Measurements from ENCODE around the gene TERC. TPM values are rescaled to one million over a fixed set of nuclear protein-coding genes. Genes with fewer than 3 reads are reported as not detected.
"Not testable (repeated sequence)": the region's sequence is repeated elsewhere in the genome, so short reads cannot be mapped to it uniquely, and the experiment has no call there.

The TERC gene
- total RNA-seq, 2 donors from 2014 or later, result 126 to 132 TPM

DNA sequence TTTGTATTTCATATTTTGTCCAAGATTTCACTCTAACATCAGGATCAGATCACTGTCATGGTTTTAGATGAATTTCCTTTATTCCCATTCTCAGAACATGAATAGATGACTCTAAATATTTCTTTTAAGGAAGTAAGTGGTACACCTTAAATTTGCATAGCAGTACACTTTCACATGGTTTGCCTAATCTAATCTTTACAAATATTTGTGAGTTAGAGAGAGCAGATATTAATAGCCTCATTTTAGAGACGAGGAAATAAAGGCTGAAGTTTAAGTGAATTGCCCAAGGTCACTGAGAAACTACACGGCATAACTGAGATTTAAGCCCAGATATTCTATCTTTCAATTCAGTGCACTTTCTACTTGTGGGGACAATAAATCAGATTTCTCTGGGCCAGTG, 14.2 kb downstream of the TERC start:
- TF ChIP-seq, protein P1, sequence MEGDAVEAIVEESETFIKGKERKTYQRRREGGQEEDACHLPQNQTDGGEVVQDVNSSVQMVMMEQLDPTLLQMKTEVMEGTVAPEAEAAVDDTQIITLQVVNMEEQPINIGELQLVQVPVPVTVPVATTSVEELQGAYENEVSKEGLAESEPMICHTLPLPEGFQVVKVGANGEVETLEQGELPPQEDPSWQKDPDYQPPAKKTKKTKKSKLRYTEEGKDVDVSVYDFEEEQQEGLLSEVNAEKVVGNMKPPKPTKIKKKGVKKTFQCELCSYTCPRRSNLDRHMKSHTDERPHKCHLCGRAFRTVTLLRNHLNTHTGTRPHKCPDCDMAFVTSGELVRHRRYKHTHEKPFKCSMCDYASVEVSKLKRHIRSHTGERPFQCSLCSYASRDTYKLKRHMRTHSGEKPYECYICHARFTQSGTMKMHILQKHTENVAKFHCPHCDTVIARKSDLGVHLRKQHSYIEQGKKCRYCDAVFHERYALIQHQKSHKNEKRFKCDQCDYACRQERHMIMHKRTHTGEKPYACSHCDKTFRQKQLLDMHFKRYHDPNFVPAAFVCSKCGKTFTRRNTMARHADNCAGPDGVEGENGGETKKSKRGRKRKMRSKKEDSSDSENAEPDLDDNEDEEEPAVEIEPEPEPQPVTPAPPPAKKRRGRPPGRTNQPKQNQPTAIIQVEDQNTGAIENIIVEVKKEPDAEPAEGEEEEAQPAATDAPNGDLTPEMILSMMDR (IDR thresholded peaks at IDR 0.05), result no peak
- ATAC-seq (ENCODE audit: insufficient number of reproducible peaks, low FRiP score, low read depth), result no peak
- no peak overlapping the region for H3K27ac ChIP-seq
- no peak overlapping the region for H3K4me3 ChIP-seq
- H3K9me3 ChIP-seq, result no peaks in the 10 kb centered on the region
- H3K4me1 ChIP-seq (ENCODE audit: control insufficient read depth in 1 of 2, low read depth in 2 of 2), result no peaks in the 10 kb centered on the region
- DNase-seq (ENCODE audit: low spot score), result no peak
- H3K36me3 ChIP-seq, result no peaks in the 10 kb centered on the region
- H3K27me3 ChIP-seq (replicated peaks; ENCODE audit: insufficient read depth), result no peaks in the 10 kb centered on the region

DNA sequence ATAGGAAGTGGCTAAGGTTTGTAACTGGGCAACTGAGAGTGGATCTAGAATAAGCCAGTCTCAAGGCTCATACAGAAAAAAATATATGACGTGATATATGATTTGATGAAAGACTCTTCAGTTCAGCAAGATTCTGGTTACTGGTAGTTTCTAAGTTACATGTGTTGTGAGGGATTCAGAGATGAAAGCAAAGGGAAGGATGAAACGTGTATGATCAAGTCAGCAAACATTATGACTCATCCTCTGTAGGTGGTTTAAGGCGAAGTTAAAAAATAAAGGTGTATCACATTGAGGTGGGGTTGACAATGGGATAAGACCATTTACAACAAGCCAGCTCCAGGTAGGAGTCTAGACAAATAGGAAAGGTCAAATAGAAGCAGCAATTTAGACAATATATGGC, 16.2 kb downstream of the TERC start:
- TF ChIP-seq, protein P1 (IDR thresholded peaks at IDR 0.05), result no peak
- no peak overlapping the region for H3K4me3 ChIP-seq
- no peak for ATAC-seq (ENCODE audit: insufficient number of reproducible peaks, low FRiP score, low read depth)

DNA sequence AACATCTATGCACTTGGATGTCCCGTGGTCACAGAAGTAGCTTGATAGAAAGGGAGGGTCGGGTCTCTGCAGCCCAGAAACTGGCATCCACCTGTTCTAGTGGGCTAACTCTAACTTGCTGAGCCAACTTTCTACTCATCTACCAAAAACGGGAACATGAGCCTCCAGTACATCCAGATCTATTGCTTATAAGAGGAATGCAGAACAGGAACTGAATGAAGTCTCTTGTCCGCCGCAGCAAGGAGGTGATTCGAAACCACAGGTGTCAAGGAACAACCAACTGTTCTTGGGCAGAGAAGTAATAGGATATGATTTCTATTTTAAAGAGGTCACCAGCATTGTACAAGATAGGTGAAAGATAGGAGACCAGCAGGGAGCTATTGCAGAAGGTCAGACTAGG, 17.9 kb downstream of the TERC start:
- H3K9me3 ChIP-seq, result no peaks in the 10 kb centered on the region
- no peaks in the 10 kb centered on the region for H3K4me1 ChIP-seq (ENCODE audit: control insufficient read depth in 1 of 2, low read depth in 2 of 2)
- ATAC-seq (ENCODE audit: insufficient number of reproducible peaks, low FRiP score, low read depth), result no peak
- no peak overlapping the region for H3K4me3 ChIP-seq
- no peak overlapping the region for H3K27ac ChIP-seq
- no peaks in the 10 kb centered on the region for H3K36me3 ChIP-seq
- H3K27me3 ChIP-seq (replicated peaks; ENCODE audit: insufficient read depth), result no peaks in the 10 kb centered on the region
- TF ChIP-seq, protein P1 (IDR thresholded peaks at IDR 0.05), result no peak
- no peak for DNase-seq (ENCODE audit: low spot score)

More for the DNA sequence above, 16.2 kb downstream of the TERC start:
- Histone ChIP-seq H3K4me1 (ENCODE audit: control insufficient read depth in 1 of 2, low read depth in 2 of 2) (no peaks in the 10 kb centered on the region), H3K27me3 (replicated peaks; ENCODE audit: insufficient read depth) (no peaks in the 10 kb centered on the region), H3K27ac (no peak overlapping the region), H3K36me3 (no peaks in the 10 kb centered on the region), H3K9me3 (no peaks in the 10 kb centered on the region)
- no peak for DNase-seq (ENCODE audit: low spot score)

DNA sequence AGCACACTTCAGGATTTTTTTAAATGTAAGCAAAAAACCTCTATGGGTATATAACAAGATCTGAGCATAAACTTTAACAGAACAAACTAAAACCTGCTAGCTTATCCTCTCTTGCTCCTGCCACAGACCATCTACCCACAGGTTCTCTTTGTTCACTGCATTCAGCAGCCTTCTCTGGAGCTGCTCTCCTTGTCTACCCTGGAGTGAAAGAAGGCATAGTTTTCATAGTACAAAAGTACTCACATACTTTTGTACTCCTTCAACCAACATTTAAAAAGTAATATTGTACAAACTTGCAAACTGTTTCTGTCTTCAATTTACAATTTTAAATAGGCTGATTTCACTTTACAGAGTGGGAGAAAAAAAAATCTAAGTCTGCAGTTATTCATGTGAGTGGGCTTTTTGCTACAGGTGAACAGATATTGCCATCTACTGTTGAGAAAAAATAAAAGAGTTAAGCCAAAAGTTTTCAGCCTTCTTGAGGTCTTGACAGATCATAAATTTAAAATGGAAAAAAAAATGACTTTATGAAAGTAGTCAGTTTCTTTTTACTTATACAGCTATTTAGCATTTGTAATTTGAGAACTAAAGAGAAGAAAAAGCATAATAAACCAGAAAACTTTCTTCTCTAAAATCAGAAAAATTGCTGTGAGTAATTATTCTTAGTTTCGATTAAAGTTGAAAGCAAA, 20.4 kb downstream of the TERC start:
- no peak overlapping the region for H3K4me3 ChIP-seq
- ATAC-seq (ENCODE audit: insufficient number of reproducible peaks, low FRiP score, low read depth), result no peak
- H3K27me3 ChIP-seq (replicated peaks; ENCODE audit: insufficient read depth), result no peaks in the 10 kb centered on the region
- no peaks in the 10 kb centered on the region for H3K4me1 ChIP-seq (ENCODE audit: control insufficient read depth in 1 of 2, low read depth in 2 of 2)
- TF ChIP-seq, protein P1 (IDR thresholded peaks at IDR 0.05), result peak; percentile 26
- no peaks in the 10 kb centered on the region for H3K36me3 ChIP-seq
- no peak for DNase-seq (ENCODE audit: low spot score)
- no peak overlapping the region for H3K27ac ChIP-seq
- H3K9me3 ChIP-seq, result no peaks in the 10 kb centered on the region

- H3K4me1 ChIP-seq (ENCODE audit: control insufficient read depth in 1 of 2, low read depth in 2 of 2), result no peaks in the 10 kb centered on the region
- no peak for ATAC-seq (ENCODE audit: insufficient number of reproducible peaks, low FRiP score, low read depth)
- no peaks in the 10 kb centered on the region for H3K36me3 ChIP-seq
- no peaks in the 10 kb centered on the region for H3K27me3 ChIP-seq (replicated peaks; ENCODE audit: insufficient read depth)
- no peaks in the 10 kb centered on the region for H3K9me3 ChIP-seq
- H3K27ac ChIP-seq, result no peak overlapping the region
- no peak for DNase-seq (ENCODE audit: low spot score)
- no peak overlapping the region for H3K4me3 ChIP-seq
- TF ChIP-seq, protein P1 (IDR thresholded peaks at IDR 0.05), result no peak
Observed at GRCh38 chr3:169739067-169739466, 25.8 kb downstream of the TERC start.

DNA sequence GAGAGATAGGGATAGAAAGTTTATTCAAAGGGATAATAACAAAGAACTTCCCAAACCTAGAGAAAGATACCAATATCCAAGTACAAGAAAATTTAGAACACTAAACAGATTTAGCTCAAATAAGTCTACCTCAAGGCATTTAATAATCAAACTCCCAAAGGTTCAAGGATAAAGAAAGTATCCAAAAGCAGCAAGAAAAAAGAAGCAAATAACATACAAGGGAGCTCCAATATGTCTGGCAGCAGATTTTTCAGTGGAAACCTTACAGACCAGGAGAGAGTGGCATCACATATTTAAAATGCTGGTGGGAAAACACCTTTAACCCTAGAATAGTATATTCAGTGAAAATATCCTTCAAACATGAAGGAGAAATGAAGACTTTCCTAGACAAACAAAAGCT, 33.0 kb downstream of the TERC start:
- not testable (repeated sequence) for H3K4me1 ChIP-seq (ENCODE audit: control insufficient read depth in 1 of 2, low read depth in 2 of 2); H3K4me3 ChIP-seq; H3K27ac ChIP-seq; H3K27me3 ChIP-seq (replicated peaks; ENCODE audit: insufficient read depth); H3K36me3 ChIP-seq; DNase-seq (ENCODE audit: low spot score); ATAC-seq (ENCODE audit: insufficient number of reproducible peaks, low FRiP score, low read depth)
- H3K9me3 ChIP-seq, result peaks cover 12% of the 10 kb centered on the region

Data from thoracic aorta (tissue), 2 donors.